Germinal center (tissue), 1 donor: ENCODE measurements around the gene PAK1.
"Not testable (repeated sequence)": the region's sequence is repeated elsewhere in the genome, so short reads cannot be mapped to it uniquely, and the experiment has no call there.

ENCODE experiments used
- DNase-seq: peaks from one replicate; pipeline ENCODE4 v3.0.0; 2012; ENCODE audit warnings: mixed read lengths, low spot score

Gene PAK1

GRCh38 chr11:77303328-77303727 lies 170.6 kb downstream of the PAK1 start:
- DNase-seq = no peak

- no peak for DNase-seq
Observed at GRCh38 chr11:77302752-77303151, 171.1 kb downstream of the PAK1 start.

- no peak for DNase-seq
Observed at GRCh38 chr11:77301510-77301909, 172.4 kb downstream of the PAK1 start, which contains the start of gene GDPD4. Gene GDPD4 (minus strand): TSS chr11:77301686. CDS start chr11:77285137, 16,549 bp downstream.

GRCh38 chr11:77300695-77301094 lies 173.2 kb downstream of the PAK1 start:
- DNase-seq = no peak

- DNase-seq = not testable (repeated sequence)
Observed at GRCh38 chr11:77300028-77300427, 173.9 kb downstream of the PAK1 start.

GRCh38 chr11:77299528-77299993 lies 174.3 kb downstream of the PAK1 start:
- no peak for DNase-seq

GRCh38 chr11:77294040-77294439 lies 179.9 kb downstream of the PAK1 start:
- DNase-seq = no peak

- DNase-seq = no peak
Observed at GRCh38 chr11:77289737-77290136, 184.2 kb downstream of the PAK1 start.

- DNase-seq = no peak
Observed at GRCh38 chr11:77287615-77288273, 186.2 kb downstream of the PAK1 start.

- DNase-seq = no peak
Observed at GRCh38 chr11:77287136-77287535, 186.8 kb downstream of the PAK1 start.

GRCh38 chr11:77284476-77285468 lies 189.1 kb downstream of the PAK1 start:
- no peak for DNase-seq

GRCh38 chr11:77283101-77283500 lies 190.8 kb downstream of the PAK1 start:
- DNase-seq = no peak

- DNase-seq = no peak
Observed at GRCh38 chr11:77278595-77279506, 195.0 kb downstream of the PAK1 start.

- no peak for DNase-seq
Observed at GRCh38 chr11:77276271-77276670, 197.6 kb downstream of the PAK1 start.
